A549 treated with CpdA at 1 μM for 4 hours (cell line): ENCODE data around the gene SWAP70. TPM values are rescaled to one million over a fixed set of nuclear protein-coding genes. Genes with fewer than 3 reads are reported as not detected.

Source experiments
- total RNA-seq: library from RNA; stranded (reverse); fragments of 200-300 nt; extraction: Qiagen RNA extraction; gene quantifications from 5 replicates; pipeline ENCODE4 v1.2.3, GENCODE V29; 2022; ENCODE audit warnings: low read depth

The SWAP70 gene
- total RNA-seq: 26.0 to 35.6 TPM (median 29.0 TPM) in 5 replicates

GRCh38 chr11:9663699-9664275 is at the start of gene SWAP70:
SWAP70 (plus strand) TSS chr11:9664077; CDS start chr11:9664180, 103 bp downstream.

Other genes with a start within 250 kb of the SWAP70 start
- 12.1 to 16.3 TPM (median 13.6 TPM) in 5 replicates for gene ZNF143, start 203.1 kb upstream of the SWAP70 start, total RNA-seq
- gene WEE1, start 90.4 kb upstream of the SWAP70 start, total RNA-seq: 18.0 to 25.4 TPM (median 19.1 TPM) in 5 replicates